HEK293 (cell line): ENCODE data around the gene RBM20.

Experiments
- SCRT2 ChIP-seq: fragments of 450-650 bp; formaldehyde crosslinking; IDR thresholded peaks from 2 replicates; pipeline ENCODE4 v1.5.1; 2016; ENCODE audit warnings: missing biosample characterization, missing genetic modification characterization
- YY2 ChIP-seq: fragments of 450-650 bp; formaldehyde crosslinking; IDR thresholded peaks from 2 replicates; pipeline ENCODE4 v1.5.1; 2016; ENCODE audit warnings: missing biosample characterization, missing genetic modification characterization
- ZBTB21 ChIP-seq: fragments of 450-650 bp; formaldehyde crosslinking; IDR thresholded peaks from 2 replicates; pipeline ENCODE4 v1.5.1; 2017; ENCODE audit warnings: missing biosample characterization, missing genetic modification characterization
- ZNF23 ChIP-seq: fragments of 450-650 bp; formaldehyde crosslinking; IDR thresholded peaks from 2 replicates; pipeline ENCODE4 v1.5.1; 2016; ENCODE audit warnings: missing biosample characterization, missing genetic modification characterization, borderline replicate concordance
- ZNF37A ChIP-seq: fragments of 450-650 bp; IDR thresholded peaks from 2 replicates; pipeline ENCODE4 v1.5.1; 2018; ENCODE audit warnings: missing biosample characterization, missing genetic modification characterization
- ZNF785 ChIP-seq: fragments of 450-650 bp; formaldehyde crosslinking; IDR thresholded peaks from 2 replicates; pipeline ENCODE4 v1.5.1; 2016; ENCODE audit warnings: missing biosample characterization, missing genetic modification characterization
- TF ChIP-seq, protein P1 (sequence below): fragments of 450-650 bp; formaldehyde crosslinking; IDR thresholded peaks from 2 replicates; pipeline ENCODE4 v1.5.1; 2016; ENCODE audit warnings: missing biosample characterization, missing genetic modification characterization
- TF ChIP-seq, protein P2 (sequence below): fragments of 450-650 bp; formaldehyde crosslinking; IDR thresholded peaks from 2 replicates; pipeline ENCODE4 v1.5.1; 2016; ENCODE audit warnings: missing biosample characterization, missing genetic modification characterization
- TF ChIP-seq, protein P3 (sequence below): fragments of 450-650 bp; formaldehyde crosslinking; IDR thresholded peaks from 2 replicates; pipeline ENCODE4 v1.5.1; 2016; ENCODE audit warnings: missing biosample characterization, missing genetic modification characterization, low read depth
- TF ChIP-seq, protein P4 (sequence below): sonication (generic); formaldehyde crosslinking; IDR thresholded peaks from 2 replicates; pipeline ENCODE4 v1.8.1; 2022; ENCODE audit warnings: mild to moderate bottlenecking, moderate library complexity, missing genetic modification reagents

DNA sequence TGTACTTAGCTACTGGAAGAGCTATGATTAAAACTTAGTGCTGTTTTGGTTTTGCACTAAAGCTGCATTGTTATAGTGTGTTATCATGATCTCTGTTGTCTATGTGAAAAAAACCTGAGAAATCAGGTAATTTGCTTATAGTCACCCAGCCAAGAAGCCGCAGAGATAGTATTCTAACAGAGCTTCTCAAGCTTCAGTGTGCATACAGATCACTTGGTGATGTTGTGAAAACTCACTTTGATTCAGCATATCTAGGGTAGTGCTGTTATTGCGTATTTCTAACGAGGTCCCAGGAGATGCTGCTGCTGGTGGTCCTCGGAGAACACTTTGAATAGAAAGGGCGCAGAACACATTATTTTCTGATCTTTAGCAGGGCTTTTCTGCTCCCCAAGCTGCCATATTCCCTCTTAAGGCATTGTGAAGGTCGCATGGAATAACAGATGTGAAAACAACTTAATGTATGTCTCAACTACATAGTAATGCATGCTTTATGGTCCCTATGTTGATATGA is 159.2 kb downstream of the RBM20 start:
- TF ChIP-seq SCRT2 (tag by site-specific recombination) = no peak
- no peak for TF ChIP-seq ZNF37A (tag by site-specific recombination)
- no peak for TF ChIP-seq ZNF23
- no peak for TF ChIP-seq ZNF785 (tag by site-specific recombination)
- TF ChIP-seq YY2 (tag by site-specific recombination) = no peak
- TF ChIP-seq, protein P1, sequence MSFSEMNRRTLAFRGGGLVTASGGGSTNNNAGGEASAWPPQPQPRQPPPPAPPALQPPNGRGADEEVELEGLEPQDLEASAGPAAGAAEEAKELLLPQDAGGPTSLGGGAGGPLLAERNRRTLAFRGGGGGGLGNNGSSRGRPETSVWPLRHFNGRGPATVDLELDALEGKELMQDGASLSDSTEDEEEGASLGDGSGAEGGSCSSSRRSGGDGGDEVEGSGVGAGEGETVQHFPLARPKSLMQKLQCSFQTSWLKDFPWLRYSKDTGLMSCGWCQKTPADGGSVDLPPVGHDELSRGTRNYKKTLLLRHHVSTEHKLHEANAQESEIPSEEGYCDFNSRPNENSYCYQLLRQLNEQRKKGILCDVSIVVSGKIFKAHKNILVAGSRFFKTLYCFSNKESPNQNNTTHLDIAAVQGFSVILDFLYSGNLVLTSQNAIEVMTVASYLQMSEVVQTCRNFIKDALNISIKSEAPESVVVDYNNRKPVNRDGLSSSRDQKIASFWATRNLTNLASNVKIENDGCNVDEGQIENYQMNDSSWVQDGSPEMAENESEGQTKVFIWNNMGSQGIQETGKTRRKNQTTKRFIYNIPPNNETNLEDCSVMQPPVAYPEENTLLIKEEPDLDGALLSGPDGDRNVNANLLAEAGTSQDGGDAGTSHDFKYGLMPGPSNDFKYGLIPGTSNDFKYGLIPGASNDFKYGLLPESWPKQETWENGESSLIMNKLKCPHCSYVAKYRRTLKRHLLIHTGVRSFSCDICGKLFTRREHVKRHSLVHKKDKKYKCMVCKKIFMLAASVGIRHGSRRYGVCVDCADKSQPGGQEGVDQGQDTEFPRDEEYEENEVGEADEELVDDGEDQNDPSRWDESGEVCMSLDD (tag by site-specific recombination) = no peak
- TF ChIP-seq, protein P2, sequence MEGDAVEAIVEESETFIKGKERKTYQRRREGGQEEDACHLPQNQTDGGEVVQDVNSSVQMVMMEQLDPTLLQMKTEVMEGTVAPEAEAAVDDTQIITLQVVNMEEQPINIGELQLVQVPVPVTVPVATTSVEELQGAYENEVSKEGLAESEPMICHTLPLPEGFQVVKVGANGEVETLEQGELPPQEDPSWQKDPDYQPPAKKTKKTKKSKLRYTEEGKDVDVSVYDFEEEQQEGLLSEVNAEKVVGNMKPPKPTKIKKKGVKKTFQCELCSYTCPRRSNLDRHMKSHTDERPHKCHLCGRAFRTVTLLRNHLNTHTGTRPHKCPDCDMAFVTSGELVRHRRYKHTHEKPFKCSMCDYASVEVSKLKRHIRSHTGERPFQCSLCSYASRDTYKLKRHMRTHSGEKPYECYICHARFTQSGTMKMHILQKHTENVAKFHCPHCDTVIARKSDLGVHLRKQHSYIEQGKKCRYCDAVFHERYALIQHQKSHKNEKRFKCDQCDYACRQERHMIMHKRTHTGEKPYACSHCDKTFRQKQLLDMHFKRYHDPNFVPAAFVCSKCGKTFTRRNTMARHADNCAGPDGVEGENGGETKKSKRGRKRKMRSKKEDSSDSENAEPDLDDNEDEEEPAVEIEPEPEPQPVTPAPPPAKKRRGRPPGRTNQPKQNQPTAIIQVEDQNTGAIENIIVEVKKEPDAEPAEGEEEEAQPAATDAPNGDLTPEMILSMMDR (tag by site-specific recombination) = no peak
- TF ChIP-seq, protein P3, sequence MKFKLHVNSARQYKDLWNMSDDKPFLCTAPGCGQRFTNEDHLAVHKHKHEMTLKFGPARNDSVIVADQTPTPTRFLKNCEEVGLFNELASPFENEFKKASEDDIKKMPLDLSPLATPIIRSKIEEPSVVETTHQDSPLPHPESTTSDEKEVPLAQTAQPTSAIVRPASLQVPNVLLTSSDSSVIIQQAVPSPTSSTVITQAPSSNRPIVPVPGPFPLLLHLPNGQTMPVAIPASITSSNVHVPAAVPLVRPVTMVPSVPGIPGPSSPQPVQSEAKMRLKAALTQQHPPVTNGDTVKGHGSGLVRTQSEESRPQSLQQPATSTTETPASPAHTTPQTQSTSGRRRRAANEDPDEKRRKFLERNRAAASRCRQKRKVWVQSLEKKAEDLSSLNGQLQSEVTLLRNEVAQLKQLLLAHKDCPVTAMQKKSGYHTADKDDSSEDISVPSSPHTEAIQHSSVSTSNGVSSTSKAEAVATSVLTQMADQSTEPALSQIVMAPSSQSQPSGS (tag by site-specific recombination) = no peak
- TF ChIP-seq, protein P4, sequence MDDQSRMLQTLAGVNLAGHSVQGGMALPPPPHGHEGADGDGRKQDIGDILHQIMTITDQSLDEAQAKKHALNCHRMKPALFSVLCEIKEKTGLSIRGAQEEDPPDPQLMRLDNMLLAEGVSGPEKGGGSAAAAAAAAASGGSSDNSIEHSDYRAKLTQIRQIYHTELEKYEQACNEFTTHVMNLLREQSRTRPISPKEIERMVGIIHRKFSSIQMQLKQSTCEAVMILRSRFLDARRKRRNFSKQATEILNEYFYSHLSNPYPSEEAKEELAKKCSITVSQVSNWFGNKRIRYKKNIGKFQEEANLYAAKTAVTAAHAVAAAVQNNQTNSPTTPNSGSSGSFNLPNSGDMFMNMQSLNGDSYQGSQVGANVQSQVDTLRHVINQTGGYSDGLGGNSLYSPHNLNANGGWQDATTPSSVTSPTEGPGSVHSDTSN (CRISPR knock-in tag) = no peak
- no peak for TF ChIP-seq ZBTB21 (tag by site-specific recombination)
